CD4-positive, alpha-beta memory T cell (primary cell): ENCODE results near the gene ZMYND10. TPM values are rescaled to one million over a fixed set of nuclear protein-coding genes. Genes with fewer than 3 reads are reported as not detected.

Source experiments
- CTCF ChIA-PET: fragments of 350-600 bp; sonication (Branson Sonifier 250); formaldehyde crosslinking; loops from one replicate; lab custom pipeline; 2021; ENCODE audit warnings: inconsistent platforms; ENCODE audit not compliant: partially characterized antibody; lab: Charles Lee
- POLR2A ChIA-PET: fragments of 350-600 bp; sonication (Branson Sonifier 250); formaldehyde crosslinking; loops from one replicate; lab custom pipeline; 2021; ENCODE audit not compliant: partially characterized antibody; lab: Charles Lee
- DNase-seq, 5 donors: peaks; one replicate each; pipeline versions ENCODE4 v3.0.0 to v3.0.0-alpha.2; 2020 to 2022; ENCODE audit warnings: mixed read lengths in 1 of 5
- H3K27ac ChIP-seq: one replicate; pipeline ENCODE4 v1.7.0; 2013; ENCODE audit warnings: low read depth, low read length
- H3K27me3 ChIP-seq: 2 replicates; pipeline ENCODE4 v1.7.0; 2013; ENCODE audit warnings: mild to moderate bottlenecking, low read length, moderate library complexity; ENCODE audit not compliant: insufficient read depth
- H3K36me3 ChIP-seq: 2 replicates; pipeline ENCODE4 v1.7.0; 2013; ENCODE audit warnings: mild to moderate bottlenecking, low read length, moderate library complexity; ENCODE audit not compliant: insufficient read depth
- H3K4me1 ChIP-seq: 2 replicates; pipeline ENCODE4 v1.7.0; 2013; ENCODE audit warnings: mild to moderate bottlenecking, low read length, moderate library complexity; ENCODE audit not compliant: insufficient read depth
- H3K4me3 ChIP-seq, 2 donors: one replicate each; pipeline ENCODE4 v1.7.0; 2013; ENCODE audit warnings: low read length in 2 of 2, mild to moderate bottlenecking in 1 of 2
- H3K9me3 ChIP-seq, 2 donors: one replicate each; pipeline ENCODE4 v1.7.0; 2013; ENCODE audit warnings: low read length in 2 of 2, control low read depth in 1 of 2; ENCODE audit not compliant: control insufficient read depth in 1 of 2
- H3K27ac Mint-ChIP-seq, 7 donors: one replicate each; pipeline ENCODE4 v1.8.0; 2020 to 2021; ENCODE audit warnings: mixed read lengths in 7 of 7, mild to moderate bottlenecking in 6 of 7, inconsistent platforms in 3 of 7, moderate library complexity in 3 of 7
- H3K27me3 Mint-ChIP-seq, 2 donors: one replicate each; pipeline ENCODE4 v1.8.0; 2020 to 2021; ENCODE audit warnings: mixed read lengths in 2 of 2
- H3K36me3 Mint-ChIP-seq, 2 donors: one replicate each; pipeline ENCODE4 v1.8.0; 2020 to 2021; ENCODE audit warnings: mixed read lengths in 2 of 2, inconsistent platforms in 1 of 2, mild to moderate bottlenecking in 1 of 2
- H3K4me1 Mint-ChIP-seq, 4 donors: one replicate each; pipeline ENCODE4 v1.8.0; 2020 to 2021; ENCODE audit warnings: mixed read lengths in 4 of 4, mild to moderate bottlenecking in 1 of 4
- H3K4me3 Mint-ChIP-seq, 8 donors: one replicate each; pipeline ENCODE4 v1.8.0; 2020 to 2021; ENCODE audit warnings: mixed read lengths in 8 of 8, mild to moderate bottlenecking in 7 of 8, moderate library complexity in 6 of 8, inconsistent platforms in 3 of 8
- H3K9me3 Mint-ChIP-seq, 8 donors: one replicate each; pipeline ENCODE4 v1.8.0; 2020 to 2021; ENCODE audit warnings: mixed read lengths in 8 of 8, mild to moderate bottlenecking in 5 of 8, inconsistent platforms in 3 of 8, moderate library complexity in 1 of 8
- intact Hi-C: fragments of 100-400 bp; cut with micrococcal nuclease; formaldehyde crosslinking; loops from one replicate; pipeline ENCODE4 v1.15.1; 2023
- polyA plus RNA-seq, 2 donors: library from polyadenylated mRNA; unstranded; fragments of 300-500 nt; fragmentation: Illumina TruSeq; gene quantifications; one replicate each; pipeline ENCODE4 v1.2.3, GENCODE V29; 2021
- total RNA-seq, 2 experiments: library from RNA; stranded (reverse); gene quantifications; one replicate each; pipeline ENCODE4 v1.2.3, GENCODE V29; 2021

ZMYND10 gene
- total and polyA plus RNA-seq, 4 experiments from 2014 or later = 3.7 to 4.2 TPM; not detected in 2

- POLR2A ChIA-PET = interaction anchor here (0.6 to 20.5 kb wide), 23 partner anchors 8 to 1335 kb away, joined by 3 to 595 read pairs (median 4); partner anchors contain the start of genes CYB561D2, GNAI2, HEMK1 and HYAL2
- Histone ChIP-seq H3K4me3 (peak overlapping the region; percentile 87 to 94), H3K9me3 (no peaks in the 10 kb centered on the region), H3K36me3 (peaks cover 13% of the 10 kb centered on the region), H3K27ac (peak overlapping the region; percentile 96), H3K4me1 (peaks cover 80% of the 10 kb centered on the region), H3K27me3 (no peaks in the 10 kb centered on the region)
- Mint-ChIP-seq H3K4me1 (peaks cover 40 to 76% (median 57%) of the 10 kb centered on the region in 4 donors), H3K27me3 (no peaks in the 10 kb centered on the region), H3K27ac (peak overlapping the region; percentile 93 to 100 (median 98)), H3K9me3 (peaks cover 0 to 4% (median 0%) of the 10 kb centered on the region in 8 donors), H3K4me3 (peak overlapping the region; percentile 88 to 99 (median 96)), H3K36me3 (peaks cover 4 to 28% of the 10 kb centered on the region in 2 donors)
- intact Hi-C loops = loop anchor here (1.0 to 5.0 kb wide), 5 partner anchors 8 to 99 kb away; partner anchors contain the start of genes CYB561D2, GNAI2, HYAL3 and NAA80
- DNase-seq = peak in 1 of 5 donors; percentile 77
- CTCF ChIA-PET = interaction anchor here (0.6 to 5.8 kb wide), 16 partner anchors 9 to 273 kb away, joined by 3 to 84 read pairs (median 6); partner anchors contain the start of genes CYB561D2, HYAL1, HYAL2 and HYAL3
Measured at GRCh38 chr3:50336452-50337174, 8.9 kb downstream of the ZMYND10 start.

DNA sequence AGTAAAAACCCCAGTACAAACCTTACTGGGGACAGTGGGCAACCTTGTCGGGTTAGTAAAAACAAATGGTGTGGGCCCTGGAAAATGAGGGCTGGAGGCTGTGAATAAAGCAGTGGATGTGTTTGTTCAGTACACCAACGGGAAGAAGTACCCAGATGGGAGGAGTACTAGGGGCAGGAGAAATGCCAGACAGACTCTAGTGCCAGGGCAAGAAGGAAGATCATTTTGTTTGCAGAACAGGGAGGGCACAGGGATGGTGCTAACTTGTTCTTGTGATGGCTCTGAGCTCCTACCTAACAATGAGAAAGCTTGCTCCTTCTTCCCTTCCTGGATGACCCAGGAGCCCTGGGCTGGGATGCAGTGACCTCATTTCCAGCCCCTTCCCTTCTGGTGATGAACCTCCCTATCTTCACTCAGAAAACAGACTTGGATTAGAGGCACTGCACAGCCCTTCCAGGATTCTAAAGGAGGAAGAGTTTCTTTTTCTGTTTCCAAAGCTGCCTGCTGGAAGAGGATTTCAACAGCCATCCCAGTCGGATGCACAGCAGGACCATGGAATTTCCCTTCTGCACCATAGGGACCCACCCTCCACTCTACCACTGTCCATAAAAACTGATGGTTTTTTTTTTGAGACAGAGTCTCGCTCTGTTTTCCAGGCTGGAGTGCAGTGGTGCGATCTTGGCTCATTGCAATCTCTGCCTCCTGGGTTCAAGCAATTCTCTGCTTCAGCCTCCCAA, 11.0 kb downstream of the ZMYND10 start:
- Histone ChIP-seq H3K4me3 (no peak overlapping the region), H3K36me3 (peaks cover 32% of the 10 kb centered on the region), H3K9me3 (no peaks in the 10 kb centered on the region), H3K27me3 (no peaks in the 10 kb centered on the region), H3K27ac (peak overlapping the region; percentile 96), H3K4me1 (peaks cover 59% of the 10 kb centered on the region)
- Mint-ChIP-seq H3K4me3 (peak overlapping the region in 7 of 8 donors; percentile 21 to 71 (median 56)), H3K27ac (peak overlapping the region; percentile 85 to 97 (median 94)), H3K4me1 (peaks cover 29 to 60% (median 47%) of the 10 kb centered on the region in 4 donors), H3K27me3 (no peaks in the 10 kb centered on the region), H3K36me3 (peaks cover 4 to 46% of the 10 kb centered on the region in 2 donors), H3K9me3 (peaks cover 0 to 4% (median 0%) of the 10 kb centered on the region in 8 donors)
- CTCF ChIA-PET = interaction anchor here (1.7 kb wide), 1 partner anchor 11 kb away, joined by 7 read pairs; the partner anchor contains the start of gene HYAL2
- POLR2A ChIA-PET = interaction anchor here (1.5 to 20.5 kb wide), 4 partner anchors 15 to 277 kb away, joined by 3 to 595 read pairs (median 161); partner anchors contain the start of genes CISH, CYB561D2, HYAL2 and HYAL3
- peak in 1 of 5 donors; percentile 5 for DNase-seq
- intact Hi-C loops = loop anchor here (5.0 kb wide), 1 partner anchor 97 kb away; the partner anchor contains the start of gene GNAI2

- ChIA-PET CTCF (interaction anchor here (0.7 to 1.7 kb wide), 2 partner anchors 10 to 16 kb away, joined by 3 to 7 read pairs; partner anchors contain the start of gene HYAL2), POLR2A (interaction anchor here (1.5 to 20.5 kb wide), 4 partner anchors 14 to 278 kb away, joined by 3 to 595 read pairs (median 161); partner anchors contain the start of genes CISH, CYB561D2, HYAL2 and HYAL3)
- Mint-ChIP-seq H3K27ac (peak overlapping the region; percentile 85 to 96 (median 93)), H3K27me3 (no peaks in the 10 kb centered on the region), H3K9me3 (peaks cover 0 to 4% (median 0%) of the 10 kb centered on the region in 8 donors), H3K4me1 (peaks cover 25 to 54% (median 41%) of the 10 kb centered on the region in 4 donors), H3K36me3 (peaks cover 4 to 45% of the 10 kb centered on the region in 2 donors), H3K4me3 (peak overlapping the region in 7 of 8 donors; percentile 21 to 71 (median 56))
- intact Hi-C loops = no loop called here
- H3K4me1 ChIP-seq = peaks cover 53% of the 10 kb centered on the region
- H3K36me3 ChIP-seq = peaks cover 32% of the 10 kb centered on the region
- H3K4me3 ChIP-seq = no peak overlapping the region
- H3K27ac ChIP-seq = peak overlapping the region; percentile 96
- H3K9me3 ChIP-seq = no peaks in the 10 kb centered on the region
- no peaks in the 10 kb centered on the region for H3K27me3 ChIP-seq
- DNase-seq = peak in 3 of 5 donors; percentile 22 to 61 (median 29)
Measured at GRCh38 chr3:50333744-50334328, 11.7 kb downstream of the ZMYND10 start.

DNA sequence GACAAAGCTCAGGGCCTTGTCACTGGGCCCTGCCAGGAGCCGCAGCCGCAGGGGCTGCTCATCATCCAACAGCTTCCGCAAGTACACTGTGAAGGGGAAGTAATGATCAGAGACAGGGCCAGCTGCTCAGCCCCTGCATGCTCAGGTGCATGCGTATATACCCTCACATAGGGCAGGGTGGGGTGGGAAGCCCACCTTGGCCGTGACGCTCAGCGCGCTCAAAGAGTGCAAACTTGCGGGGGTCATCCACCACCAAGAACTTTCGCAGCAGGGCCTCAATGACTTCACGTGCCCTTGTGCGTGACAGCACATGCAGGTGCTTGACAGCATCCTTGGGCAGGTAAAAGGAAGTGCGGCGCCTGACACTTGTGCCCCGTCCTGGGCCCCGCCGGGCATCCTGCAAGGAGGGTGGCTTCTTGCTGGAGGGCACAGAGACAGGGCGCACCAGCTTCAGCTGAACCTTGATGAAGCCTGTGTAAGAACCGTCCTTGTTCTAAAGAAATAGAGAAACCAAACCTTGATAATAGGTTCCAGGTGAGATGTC, 14.1 kb downstream of the ZMYND10 start:
- no peaks in the 10 kb centered on the region for H3K9me3 ChIP-seq
- ChIA-PET CTCF (interaction anchor here (1.0 kb wide), 1 partner anchor 10 kb away, joined by 3 read pairs; no protein-coding TSS in a partner anchor), POLR2A (interaction anchor here (1.3 to 20.5 kb wide), 3 partner anchors 9 to 20 kb away, joined by 4 to 595 read pairs (median 27); partner anchors contain the start of genes CYB561D2, NPRL2, RASSF1 and TMEM115)
- no peak overlapping the region for H3K4me3 ChIP-seq
- H3K27ac ChIP-seq = no peak overlapping the region
- peaks cover 55% of the 10 kb centered on the region for H3K4me1 ChIP-seq
- Mint-ChIP-seq H3K9me3 (peaks cover 0 to 3% (median 0%) of the 10 kb centered on the region in 8 donors), H3K4me3 (no peak overlapping the region), H3K4me1 (peaks cover 27 to 61% (median 40%) of the 10 kb centered on the region in 4 donors), H3K27ac (peak overlapping the region in 2 of 7 donors; percentile 22 to 44), H3K27me3 (no peaks in the 10 kb centered on the region), H3K36me3 (peaks cover 4 to 42% of the 10 kb centered on the region in 2 donors)
- H3K27me3 ChIP-seq = no peaks in the 10 kb centered on the region
- H3K36me3 ChIP-seq = peaks cover 32% of the 10 kb centered on the region
- intact Hi-C loops = no loop called here
- DNase-seq = peak in 1 of 5 donors; percentile 18

GRCh38 chr3:50330330-50330729, 15.2 kb downstream of the ZMYND10 start:
- intact Hi-C loops = no loop called here
- CTCF ChIA-PET = interaction anchor here (0.9 kb wide), 1 partner anchor 17 kb away, joined by 3 read pairs; no protein-coding TSS in a partner anchor
- H3K4me1 ChIP-seq = peaks cover 44% of the 10 kb centered on the region
- peaks cover 22 to 51% (median 32%) of the 10 kb centered on the region in 4 donors for H3K4me1 Mint-ChIP-seq
- POLR2A ChIA-PET = interaction anchor here (3.5 to 20.5 kb wide), 3 partner anchors 7 to 21 kb away, joined by 27 to 595 read pairs (median 81); partner anchors contain the start of genes CYB561D2, NPRL2, RASSF1 and TMEM115
- no peak overlapping the region for H3K27ac ChIP-seq
- H3K36me3 ChIP-seq = peaks cover 42% of the 10 kb centered on the region
- H3K36me3 Mint-ChIP-seq = peaks cover 4 to 47% of the 10 kb centered on the region in 2 donors
- no peaks in the 10 kb centered on the region for H3K27me3 Mint-ChIP-seq
- peak overlapping the region in 1 of 7 donors; percentile 44 for H3K27ac Mint-ChIP-seq
- peak in 1 of 5 donors; percentile 22 for DNase-seq
- no peaks in the 10 kb centered on the region for H3K27me3 ChIP-seq
- H3K4me3 ChIP-seq = no peak overlapping the region
- peak overlapping the region in 1 of 8 donors; percentile 15 for H3K4me3 Mint-ChIP-seq
- no peaks in the 10 kb centered on the region for H3K9me3 ChIP-seq
- H3K9me3 Mint-ChIP-seq = peaks cover 0 to 3% (median 0%) of the 10 kb centered on the region in 8 donors
